CD4-positive, alpha-beta T cell treated with Interleukin-10 for 1 hour (primary cell): ENCODE results near the gene LHFPL6.

Experiments
- DNase-seq: peaks from one replicate; pipeline ENCODE4 v3.0.0-alpha.2; 2020

LHFPL6 gene

DNA sequence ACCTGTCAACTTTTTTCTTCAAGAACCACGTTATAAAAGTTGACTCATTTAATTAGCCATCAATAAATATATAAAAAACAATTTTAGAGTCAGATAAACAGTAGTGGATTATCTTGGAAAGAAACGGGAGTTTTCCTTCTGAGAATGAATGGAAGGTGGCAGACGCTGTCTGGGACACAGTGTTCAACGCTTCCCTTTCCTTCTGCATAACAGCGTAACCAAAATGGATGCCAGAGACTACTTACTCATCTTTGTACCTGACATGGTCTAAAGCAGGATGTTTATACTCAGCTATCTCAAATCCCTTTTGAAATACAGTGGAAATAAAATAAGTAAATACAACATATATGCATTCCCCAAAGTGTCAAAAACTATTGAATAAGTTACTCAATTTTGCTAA, 195.2 kb downstream of the LHFPL6 start:
- DNase-seq: no peak

DNA sequence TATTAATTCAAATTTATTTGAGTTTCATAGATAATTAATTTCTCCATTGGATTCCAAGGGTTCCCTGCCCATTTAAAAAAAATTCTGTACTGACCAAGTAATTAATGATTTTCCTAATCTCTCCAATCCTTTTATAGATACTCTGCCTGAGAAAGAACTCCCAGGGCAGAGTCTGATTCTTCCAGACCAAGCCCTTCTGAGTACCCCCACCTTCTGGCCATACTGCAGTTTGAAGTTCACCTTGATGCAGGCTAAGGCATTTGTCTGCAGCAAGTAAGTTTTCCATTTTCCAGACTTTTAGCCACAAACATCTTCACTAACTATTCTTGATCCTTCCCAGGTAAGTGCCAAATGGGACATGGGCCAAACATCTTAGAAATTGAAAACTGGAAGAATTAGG, 195.9 kb downstream of the LHFPL6 start:
- DNase-seq: no peak

DNA sequence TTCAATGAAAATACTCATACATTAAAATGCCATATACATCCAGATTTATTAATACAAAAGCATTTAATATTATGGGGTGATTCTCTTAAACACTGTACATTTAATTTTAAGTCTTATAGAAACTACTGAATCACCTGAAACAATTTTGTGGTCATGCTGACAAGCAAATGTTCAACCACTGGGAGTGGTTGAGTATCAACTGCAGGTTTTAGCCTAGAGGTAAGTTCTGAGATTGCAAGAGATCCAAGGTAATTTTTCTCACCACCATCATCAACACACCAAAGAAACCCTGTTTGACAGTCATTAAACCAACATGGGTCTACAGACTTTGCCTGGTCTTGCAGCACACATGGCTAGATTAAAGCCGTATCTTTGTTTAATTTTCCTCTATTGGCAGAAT, 196.3 kb downstream of the LHFPL6 start:
- no peak for DNase-seq

DNA sequence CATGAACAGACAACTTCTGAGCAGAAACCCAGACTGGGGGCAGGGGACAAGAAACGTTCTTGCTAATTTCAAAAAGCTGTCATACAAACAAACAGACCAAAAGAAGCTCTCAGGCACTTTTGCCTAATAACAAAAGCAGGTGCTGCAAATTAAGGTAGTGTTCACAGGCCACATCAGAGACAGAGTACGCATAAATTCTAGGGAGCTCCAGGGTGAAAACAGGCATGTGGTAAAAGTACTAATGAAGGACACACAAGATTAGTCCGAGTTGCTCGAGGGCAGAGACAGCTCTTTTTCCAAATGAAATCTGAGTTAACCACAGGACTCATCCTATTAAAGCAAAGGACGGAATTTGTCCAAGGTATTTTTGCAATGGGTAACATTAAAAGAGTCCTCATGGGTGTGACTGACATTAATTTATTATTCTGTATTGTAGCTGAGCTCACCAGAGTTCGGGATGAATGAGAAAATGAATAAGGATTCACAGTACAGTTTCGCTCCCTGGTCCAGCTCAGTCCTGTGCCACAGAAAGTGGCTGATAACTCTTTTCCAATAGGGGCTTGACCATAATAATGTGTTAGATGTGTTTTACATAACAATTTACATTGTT, 197.3 kb downstream of the LHFPL6 start:
- DNase-seq: no peak

DNA sequence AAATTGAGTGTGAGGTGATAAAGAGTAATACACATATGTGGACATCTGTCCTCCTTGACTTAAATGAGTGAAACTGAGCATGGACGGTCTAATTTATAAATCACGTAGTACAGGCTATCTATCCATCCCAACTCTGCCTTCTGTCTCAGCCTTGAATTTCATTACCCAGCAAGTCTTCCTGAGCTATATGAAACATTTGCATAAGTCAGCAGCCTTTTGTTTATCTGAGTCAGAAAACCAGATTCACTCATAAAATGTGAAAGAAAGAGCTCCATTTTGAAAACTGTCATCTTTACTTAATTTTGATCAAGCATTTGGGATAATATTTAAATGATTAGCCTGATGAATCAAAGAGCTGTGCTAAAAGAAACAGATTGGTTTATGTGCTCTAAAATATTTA, 197.9 kb downstream of the LHFPL6 start:
- DNase-seq: no peak

DNA sequence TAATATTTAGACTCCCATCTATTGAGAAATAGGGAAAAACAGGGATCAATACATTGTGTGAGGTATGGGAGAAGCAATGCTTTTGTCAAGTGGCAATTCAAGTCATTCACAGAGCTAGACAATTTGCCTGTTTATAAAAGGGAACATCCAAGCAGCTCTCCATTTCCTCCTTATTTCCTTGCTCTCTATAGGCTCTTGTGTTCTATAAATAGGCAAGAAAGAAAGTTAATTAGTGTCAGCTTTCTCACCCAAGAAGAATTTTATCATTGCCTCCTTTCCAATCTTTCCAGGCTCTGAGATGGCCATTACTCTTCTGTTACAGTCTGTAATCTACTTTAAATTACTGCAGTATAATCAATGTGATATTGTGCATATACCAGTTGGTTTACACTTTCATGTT, 199.9 kb downstream of the LHFPL6 start:
- DNase-seq: no peak

DNA sequence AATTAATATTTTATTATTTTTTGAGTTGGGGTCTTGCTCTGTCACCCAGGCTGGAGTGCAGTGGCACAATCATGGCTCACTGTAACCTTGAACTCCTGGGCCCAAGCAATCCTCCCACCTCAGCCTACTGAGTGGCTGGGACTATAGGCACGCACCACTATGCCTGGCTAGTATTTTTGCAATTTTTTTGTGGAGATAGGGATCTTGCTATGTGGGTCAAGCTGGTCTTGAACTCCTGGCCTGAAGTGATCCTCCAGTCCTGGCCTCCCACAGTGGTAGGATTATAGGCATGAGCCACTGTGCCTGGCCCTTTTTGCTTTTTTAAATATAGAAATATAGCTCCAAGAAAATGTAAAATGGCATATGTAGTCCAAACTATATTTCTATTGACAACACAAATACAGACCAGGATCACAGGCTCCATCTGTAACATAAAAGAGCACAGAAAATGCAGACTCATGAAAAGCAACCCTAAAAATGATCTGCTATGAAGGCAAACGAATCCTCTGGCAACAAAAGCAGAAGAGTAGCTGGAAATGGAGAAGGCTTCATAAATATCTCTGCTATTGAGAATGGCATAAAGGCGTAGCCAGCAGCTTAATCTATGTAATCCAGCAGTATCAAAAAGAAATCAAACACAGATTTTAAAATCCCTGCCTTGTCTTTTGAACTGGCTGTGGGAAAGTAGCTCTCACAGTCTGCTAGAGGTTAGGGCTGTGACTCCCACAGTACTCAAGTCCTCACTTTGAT, 200.6 kb downstream of the LHFPL6 start:
- no peak for DNase-seq

DNA sequence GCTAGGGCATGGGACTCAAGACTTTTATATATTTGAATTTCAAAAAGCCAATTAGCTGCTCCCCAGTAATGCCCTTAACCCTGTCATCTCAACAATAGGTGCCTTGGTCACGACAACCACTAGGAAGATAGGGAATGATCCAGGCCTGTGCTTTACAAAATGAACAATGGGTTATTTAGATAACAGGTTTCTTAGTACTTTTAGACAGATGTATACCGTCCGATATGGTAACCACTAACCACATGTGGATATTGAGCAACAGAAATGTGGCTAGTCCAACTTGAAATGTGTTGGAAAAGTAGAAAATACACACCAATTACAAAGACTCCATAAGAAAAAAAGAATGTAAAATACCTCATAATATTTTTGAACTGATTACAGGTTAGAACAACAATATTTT, 201.2 kb downstream of the LHFPL6 start:
- DNase-seq: no peak

DNA sequence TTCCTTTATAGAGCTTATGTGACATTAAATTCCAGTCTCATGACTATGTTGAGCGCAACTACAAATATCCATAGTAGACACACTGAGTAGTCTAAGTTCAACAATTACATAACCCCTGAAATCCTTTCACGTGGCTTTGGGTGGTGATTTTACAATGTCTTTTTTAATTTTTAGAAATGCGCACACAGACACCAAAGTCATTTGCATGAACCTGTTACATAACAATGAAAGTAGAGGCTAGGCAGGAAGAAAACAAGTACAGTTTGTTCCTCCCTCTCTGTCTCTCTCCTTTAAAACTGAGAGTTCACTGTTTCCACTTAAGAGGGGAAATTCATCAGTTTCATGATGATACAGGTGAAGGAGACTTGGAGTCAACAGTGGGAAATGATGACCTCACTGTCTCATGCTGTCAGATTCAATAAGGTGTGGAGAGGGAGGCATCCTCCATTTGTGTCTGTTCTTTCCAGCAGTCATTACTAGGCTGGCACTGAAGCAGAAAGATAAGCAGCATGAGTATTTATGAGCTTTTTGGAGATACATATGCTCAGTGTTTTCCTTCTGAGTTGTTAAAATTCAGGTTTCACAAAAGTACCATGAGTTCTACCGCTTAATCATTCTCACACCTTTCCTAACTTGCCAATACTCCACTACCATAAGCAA, 201.8 kb downstream of the LHFPL6 start:
- peak; percentile 3 for DNase-seq

DNA sequence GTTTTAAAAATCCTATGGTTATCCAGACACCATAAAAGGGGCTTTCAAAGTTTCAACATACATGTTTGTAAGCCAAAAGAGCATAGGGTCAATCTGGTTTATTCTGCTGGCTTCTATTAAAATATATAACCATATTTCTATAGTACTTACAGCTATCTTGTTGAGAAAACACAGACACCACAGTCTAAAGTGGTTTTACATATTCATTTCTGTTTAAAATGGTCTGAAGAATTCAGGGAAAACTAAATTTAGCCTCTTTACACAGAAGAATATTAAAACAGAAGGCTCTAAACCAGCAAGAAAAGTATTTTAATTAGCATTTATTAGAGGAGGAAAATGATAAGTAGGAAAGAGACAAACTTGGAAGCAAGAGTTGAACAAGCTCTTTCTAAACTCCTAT, 203.9 kb downstream of the LHFPL6 start:
- no peak for DNase-seq

DNA sequence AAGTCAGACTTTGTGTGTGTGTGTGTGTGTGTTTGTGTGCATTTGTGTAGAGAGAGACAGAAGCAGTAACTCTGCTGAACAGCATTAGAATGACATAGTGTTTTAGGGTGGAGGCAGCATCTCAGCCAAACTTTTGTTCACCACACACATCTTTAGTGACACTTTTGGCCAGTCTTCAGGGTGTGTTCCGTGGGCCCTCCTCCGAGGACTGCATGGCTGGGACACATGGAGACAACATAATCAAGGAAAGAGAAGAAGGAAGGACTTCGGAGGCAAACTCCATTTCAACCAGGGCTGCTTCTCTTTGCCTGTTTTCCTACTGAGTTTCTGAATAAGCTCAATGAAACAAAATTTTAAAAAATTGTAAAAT, 205.1 kb downstream of the LHFPL6 start:
- DNase-seq: no peak

DNA sequence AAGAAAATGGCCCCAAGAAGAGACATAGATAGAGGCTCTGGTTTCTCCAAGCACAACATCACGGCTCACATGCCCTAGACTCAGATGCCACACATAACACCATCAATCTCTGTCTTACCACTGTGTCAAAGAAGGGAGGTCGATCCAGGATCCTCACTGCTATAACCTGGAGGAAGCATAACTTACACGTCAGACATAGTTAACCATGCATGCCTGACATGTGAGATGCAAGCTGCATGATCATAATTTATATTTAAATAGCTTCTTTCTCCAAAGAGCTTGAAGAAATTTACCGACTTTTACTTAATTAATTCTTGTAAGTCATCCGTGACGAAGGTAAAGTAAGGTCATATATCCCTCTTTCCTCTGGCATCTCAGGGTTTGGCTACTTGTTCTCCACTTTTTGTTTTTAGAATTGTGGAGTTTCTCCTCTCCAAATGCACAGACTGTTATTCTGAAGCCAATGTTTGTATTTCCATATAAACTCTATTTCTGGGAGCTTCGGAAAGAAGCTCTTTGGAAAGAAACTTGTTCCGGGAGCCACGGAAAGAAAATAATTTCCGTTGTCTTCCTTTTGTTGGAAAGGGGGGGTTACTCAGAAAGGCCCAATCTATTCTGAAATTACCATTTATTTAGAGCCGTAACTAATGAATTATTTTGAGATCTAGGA, 205.6 kb downstream of the LHFPL6 start:
- DNase-seq: no peak

DNA sequence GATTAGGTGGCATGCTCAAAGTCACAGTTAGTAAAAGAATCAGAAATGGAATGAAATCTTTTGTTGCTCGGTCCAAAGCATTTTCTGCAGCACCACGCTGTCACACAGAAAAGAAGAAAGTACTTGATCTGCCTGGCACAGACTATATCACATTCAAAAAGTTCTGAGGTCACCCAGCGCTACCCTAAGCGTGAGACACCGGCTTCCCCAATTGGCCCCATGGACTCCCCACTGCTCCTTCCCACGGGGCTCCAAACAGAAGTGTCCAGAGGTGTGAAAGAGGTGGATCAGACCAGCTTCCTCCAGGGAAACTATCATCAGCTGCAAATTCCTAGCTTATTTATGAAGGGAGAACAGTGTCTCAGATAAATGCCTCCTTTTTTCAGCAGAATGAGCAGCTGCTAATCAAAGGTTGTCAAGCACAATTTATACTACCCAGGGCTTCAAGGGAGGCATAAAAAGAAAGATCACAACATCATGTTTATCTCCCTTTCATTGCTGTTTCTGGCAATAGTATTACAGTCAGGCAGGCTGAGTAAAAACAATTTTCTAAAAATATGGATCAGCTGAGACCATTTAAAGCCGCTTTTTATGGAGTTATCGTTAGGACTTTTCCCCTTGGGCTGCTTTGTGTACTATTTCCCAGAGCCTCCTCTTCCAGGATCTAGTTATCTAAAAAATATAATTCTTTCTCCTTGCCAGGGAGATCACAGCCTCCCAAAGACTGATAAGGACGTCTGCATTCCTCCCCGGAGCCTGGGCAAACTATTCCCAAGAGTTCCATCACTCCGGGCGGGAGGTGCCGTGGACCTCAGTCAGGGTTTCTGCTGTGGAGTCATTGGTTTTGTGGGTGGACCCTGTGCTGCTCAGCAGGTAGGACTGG, 208.0 kb downstream of the LHFPL6 start:
- no peak for DNase-seq

DNA sequence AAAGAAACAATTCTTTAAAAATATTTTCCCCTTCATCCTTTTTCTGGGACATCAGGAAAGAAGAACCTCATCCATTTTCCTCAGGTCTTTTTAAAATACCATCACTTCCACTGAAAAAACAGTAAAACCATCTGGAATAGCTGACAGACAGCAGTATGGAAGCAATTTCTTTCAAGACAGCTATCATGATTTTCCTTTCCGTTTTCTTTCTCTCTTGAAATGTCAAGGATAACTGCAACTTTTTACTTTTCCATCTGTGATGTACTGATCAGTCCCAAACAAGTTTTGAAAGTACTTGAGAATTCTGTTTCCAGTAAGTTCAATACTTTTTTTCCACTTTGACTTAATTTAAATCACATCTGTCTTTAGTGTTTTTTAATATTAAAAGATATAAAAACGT, 211.2 kb downstream of the LHFPL6 start:
- no peak for DNase-seq

DNA sequence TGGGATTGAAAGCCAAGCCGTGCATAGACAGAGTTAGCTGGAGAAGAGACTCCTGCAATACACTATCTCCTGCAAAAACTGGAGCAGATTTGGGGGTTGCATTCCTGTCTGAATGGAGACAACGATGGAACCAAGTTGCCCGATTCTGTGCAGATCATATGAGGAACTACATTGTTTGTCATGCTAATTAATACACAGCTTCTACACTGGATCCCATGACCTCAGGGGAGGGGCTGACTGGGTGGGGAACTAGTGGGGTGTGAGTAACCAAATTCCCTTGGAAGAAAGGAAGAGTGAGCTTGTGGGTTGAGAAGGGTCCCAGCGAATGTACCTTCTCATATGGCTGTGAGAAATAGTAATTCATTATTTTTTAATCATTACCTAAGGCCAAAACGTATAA, 214.0 kb downstream of the LHFPL6 start:
- DNase-seq: no peak

DNA sequence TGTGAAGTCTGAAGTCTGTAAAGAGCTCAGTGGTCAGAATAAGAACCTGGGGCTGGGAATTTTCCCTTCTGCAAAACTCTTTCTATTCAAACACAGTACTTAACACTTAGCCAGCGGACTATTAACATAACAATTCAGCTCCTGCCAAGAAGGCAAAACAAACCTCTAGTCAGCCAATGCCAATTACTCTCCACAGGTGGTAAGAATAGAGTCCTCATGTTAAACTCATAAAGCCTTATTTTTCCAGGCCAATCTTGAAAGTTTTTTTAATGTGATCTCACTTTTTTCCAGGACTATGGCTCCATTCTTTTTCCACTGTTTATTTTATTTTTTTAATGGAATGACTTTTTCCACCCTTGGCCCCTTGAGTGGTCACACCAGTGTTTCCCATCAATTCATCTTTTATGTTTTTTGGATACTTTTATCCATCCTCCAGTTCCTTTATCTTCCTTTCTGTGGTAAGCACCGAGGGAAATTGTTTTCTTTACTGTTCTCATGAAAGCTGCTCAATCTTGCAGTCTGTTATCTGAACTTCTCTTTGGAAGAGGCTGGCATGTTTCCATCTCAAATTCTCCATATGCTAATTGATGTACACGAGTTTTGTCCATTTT, 217.3 kb downstream of the LHFPL6 start:
- no peak for DNase-seq

DNA sequence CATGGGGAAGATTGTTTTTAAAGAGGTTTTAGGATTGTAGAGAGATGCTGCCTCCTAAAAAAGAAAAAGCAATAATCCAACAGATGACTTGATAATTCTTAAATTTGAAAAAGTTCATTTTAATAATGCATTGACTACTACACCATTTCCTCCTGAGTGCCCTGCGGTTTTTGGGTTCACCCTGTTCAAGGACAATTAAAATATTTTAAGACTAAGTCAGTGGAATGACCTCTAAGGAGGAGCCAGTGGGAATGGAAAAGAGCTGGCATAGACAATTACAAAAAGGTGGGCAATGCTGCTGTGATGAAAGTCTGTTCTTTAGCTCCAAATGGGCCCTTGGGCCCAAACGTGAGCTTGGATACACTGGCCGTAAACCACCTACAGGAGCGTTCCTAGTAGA, 217.8 kb downstream of the LHFPL6 start:
- no peak for DNase-seq

DNA sequence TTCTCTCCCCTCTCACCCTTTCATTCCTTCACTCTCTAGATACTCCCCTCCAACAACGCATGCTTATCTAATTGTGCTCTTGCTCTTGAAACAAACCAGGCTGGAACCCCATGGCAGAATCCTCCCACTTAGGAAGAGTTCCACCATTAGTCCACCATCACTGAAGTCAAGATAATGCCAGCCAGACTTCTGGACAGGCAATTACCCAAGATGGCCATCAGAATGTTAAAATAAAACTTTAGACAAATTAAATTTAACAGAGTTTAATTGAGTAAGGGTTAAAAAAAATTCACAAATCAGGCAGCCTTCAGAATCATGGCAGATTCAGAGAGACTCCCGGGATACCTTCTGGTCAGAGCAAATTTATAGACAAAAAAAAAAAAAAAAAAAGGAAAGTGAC, 221.5 kb downstream of the LHFPL6 start:
- DNase-seq: no peak

DNA sequence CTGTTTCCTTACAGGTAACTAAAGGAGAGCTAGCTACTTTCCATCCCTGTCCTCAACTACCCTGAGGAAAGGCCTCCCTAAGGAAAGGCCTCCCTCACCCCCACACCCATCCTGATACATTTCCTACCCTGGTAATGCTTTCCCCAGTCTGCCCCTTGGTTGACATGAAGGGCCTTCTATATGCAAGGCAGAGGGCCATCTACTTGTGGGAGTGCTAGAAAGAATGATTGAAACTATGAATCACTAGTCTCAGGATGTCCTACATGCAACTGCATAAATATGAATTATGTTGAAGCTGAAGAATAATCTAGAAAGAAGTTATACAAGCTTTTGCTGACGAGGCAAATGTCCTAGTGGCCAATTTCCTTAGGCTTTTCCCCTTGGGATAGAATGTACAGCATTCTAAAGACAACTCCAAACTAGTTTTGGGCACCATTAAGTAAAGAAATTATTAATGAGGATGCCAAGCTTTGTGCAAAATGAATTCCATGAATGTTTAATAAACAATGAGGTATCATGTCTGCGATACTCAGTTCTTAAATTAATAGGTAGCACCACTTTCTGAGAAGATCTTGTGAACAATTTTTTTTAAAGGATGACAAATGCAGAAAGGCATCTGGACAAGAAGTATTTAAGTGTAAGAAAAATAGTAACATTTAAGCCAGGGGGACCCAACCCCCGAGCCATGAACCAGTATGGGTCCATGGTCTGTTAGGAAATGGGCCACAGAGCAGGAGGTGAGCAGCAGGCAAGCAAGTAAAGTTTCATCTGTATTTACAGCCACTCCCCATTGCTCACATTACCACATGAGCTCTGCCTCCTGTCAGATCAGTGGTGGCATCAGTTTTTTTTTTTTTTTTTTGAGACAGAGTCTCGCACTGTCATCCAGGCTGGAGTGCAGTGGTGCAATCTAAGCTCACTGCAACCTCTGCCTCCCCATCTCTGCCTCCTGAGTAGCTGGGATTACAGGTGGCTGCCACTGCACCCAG, 223.0 kb downstream of the LHFPL6 start:
- no peak for DNase-seq

DNA sequence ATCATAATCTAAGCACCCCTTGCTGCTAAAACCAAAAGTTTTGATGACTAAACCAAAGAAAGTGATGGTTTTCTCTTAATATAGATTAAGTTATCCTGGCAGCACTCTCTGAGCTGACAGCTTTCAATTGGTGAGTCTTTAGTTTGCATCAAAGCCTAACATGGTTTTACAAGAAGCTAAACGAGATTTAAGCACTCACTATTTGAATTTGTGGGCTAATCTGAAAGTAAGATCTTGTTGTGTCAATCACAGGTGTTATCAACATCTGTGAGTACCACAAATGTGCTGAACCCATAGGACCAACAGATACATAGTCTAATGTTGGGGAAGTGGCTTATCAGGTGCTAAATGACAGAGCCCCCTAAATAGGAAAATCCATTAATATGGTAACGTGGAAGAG, 223.9 kb downstream of the LHFPL6 start:
- no peak for DNase-seq

DNA sequence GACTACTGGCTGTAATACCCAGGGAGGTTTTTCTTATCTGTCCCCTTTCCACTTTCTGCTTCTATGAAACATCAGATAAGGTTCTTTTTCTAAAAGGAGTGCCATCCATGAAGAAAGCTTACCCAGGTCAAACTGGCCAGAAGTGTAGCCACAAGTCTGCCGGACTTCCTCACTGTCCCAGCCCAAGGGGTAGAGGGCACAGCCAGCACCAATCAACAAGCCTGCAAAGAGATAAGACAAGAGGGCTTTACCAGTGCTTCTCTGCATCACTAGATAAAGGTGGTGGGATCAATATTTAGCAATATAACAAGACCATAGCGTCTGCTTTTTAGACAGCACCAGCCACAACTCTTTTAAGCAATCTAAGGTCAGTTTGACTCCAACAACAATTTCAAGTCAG, 224.7 kb downstream of the LHFPL6 start:
- no peak for DNase-seq
